ENCODE results near the gene LTF. TPM values are rescaled to one million over a fixed set of nuclear protein-coding genes. Genes with fewer than 3 reads are reported as not detected.
"Not testable (repeated sequence)": the region's sequence is repeated elsewhere in the genome, so short reads cannot be mapped to it uniquely, and the experiment has no call there.

LTF gene
- total RNA-seq, 4 donors from 2014 or later, result 0.14 to 3.3 TPM; not detected in 2

DNA sequence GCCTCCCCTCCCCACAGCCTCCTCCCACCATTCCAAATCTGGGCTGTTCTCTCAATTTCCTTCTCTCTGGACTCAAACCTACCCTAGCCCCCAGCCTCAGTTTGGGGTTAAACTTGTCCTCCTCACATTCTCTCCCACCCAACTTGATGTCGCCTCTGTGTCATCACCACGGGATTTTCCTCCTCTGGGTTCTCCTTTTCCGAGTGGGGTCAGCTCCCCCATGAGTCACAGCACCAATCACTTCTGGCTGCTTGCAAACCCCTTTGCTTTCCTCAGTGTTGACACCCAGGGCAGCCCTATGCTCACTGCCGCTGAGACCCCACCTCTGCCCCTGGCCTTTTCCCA is 58.3 kb downstream of the LTF start:
- intact Hi-C loops (cut with DNase I; ENCODE audit: low total_unique reads), result no loop called here
- TF ChIP-seq, protein P1, sequence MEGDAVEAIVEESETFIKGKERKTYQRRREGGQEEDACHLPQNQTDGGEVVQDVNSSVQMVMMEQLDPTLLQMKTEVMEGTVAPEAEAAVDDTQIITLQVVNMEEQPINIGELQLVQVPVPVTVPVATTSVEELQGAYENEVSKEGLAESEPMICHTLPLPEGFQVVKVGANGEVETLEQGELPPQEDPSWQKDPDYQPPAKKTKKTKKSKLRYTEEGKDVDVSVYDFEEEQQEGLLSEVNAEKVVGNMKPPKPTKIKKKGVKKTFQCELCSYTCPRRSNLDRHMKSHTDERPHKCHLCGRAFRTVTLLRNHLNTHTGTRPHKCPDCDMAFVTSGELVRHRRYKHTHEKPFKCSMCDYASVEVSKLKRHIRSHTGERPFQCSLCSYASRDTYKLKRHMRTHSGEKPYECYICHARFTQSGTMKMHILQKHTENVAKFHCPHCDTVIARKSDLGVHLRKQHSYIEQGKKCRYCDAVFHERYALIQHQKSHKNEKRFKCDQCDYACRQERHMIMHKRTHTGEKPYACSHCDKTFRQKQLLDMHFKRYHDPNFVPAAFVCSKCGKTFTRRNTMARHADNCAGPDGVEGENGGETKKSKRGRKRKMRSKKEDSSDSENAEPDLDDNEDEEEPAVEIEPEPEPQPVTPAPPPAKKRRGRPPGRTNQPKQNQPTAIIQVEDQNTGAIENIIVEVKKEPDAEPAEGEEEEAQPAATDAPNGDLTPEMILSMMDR (IDR thresholded peaks at IDR 0.05), result no peak
- no peak for TF ChIP-seq POLR2AphosphoS5 (IDR thresholded peaks at IDR 0.05)
- TF ChIP-seq POLR2A (IDR thresholded peaks at IDR 0.05), result no peak
- TF ChIP-seq EP300 (IDR thresholded peaks at IDR 0.05; ENCODE audit: low read depth), result no peak
- peaks cover 0 to 46% (median 20%) of the 10 kb centered on the region in 4 donors for H3K4me1 ChIP-seq
- H3K9me3 ChIP-seq, result no peaks in the 10 kb centered on the region
- no peak for DNase-seq
- 70 to 82% methylated on average over 4 of the region's 4 CpGs for WGBS, 2 donors (ENCODE audit: low coverage in 1 of 2)
- peak overlapping the region; percentile 82 to 95 (median 88) for H3K27ac ChIP-seq
- H3K36me3 ChIP-seq, result no peaks in the 10 kb centered on the region
- in situ Hi-C loops (cut with MboI; ENCODE audit: low pct_ligation_motif_present in 1 of 4, low pct_unique_long_range_greater_than_20kb in 1 of 4, low sequenced_read_pairs in 3 of 4), result no loop called here
- peak overlapping the region in 1 of 4 donors; percentile 51 for H3K4me3 ChIP-seq
- H3K27me3 ChIP-seq, result no peaks in the 10 kb centered on the region

DNA sequence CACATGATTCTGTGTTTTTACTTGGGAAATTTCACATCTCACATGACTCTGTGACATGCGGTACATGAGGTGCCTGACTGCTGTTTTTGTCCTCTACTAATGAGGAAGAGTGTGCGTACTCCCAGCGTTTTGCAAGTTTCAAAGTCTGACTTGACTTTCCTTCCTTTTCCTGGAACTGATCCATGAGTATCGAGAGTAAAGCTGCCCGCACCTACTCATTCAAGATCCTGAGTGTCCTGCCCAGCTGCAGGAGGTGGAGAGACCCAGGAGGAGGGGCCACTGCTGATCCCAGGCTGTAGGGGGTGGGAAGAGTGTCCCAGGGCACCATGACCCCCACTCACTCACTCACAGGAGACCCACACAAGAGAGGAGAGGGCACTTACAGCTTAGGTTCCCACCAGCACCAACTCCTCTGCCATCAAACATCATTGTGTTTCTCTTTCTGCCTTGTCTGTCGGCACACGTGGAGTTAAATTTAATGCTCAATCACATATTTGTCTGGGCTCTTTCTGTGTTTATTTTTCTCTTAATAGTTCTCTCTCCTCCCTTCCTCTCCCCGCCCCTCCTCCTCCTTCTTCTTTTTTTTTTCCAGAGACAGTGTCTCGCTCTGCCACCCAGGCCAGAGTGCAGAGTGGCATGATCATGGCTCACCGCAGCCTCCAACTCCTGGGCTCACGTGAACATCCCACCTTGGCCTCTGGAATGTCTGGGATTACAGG is 59.2 kb downstream of the LTF start:
- DNase-seq, result peak; percentile 73
- 27 to 33% methylated on average over 7 to 11 of the region's 11 CpGs for WGBS, 2 donors (ENCODE audit: low coverage in 1 of 2)
- Histone ChIP-seq H3K36me3 (no peaks in the 10 kb centered on the region), H3K4me3 (peak overlapping the region in 1 of 4 donors; percentile 51), H3K4me1 (peaks cover 0 to 46% (median 20%) of the 10 kb centered on the region in 4 donors), H3K27ac (peak overlapping the region; percentile 82 to 95 (median 88)), H3K27me3 (no peaks in the 10 kb centered on the region), H3K9me3 (no peaks in the 10 kb centered on the region)
- TF ChIP-seq, protein P1 (IDR thresholded peaks at IDR 0.05), result no peak
- no peak for TF ChIP-seq EP300 (IDR thresholded peaks at IDR 0.05; ENCODE audit: low read depth)
- TF ChIP-seq POLR2AphosphoS5 (IDR thresholded peaks at IDR 0.05), result peak; percentile 50 to 80 (median 52)
- peak; percentile 38 for TF ChIP-seq POLR2A (IDR thresholded peaks at IDR 0.05)
- in situ Hi-C loops (cut with MboI; ENCODE audit: low pct_ligation_motif_present in 1 of 4, low pct_unique_long_range_greater_than_20kb in 1 of 4, low sequenced_read_pairs in 3 of 4) (no loop called here), intact Hi-C loops (cut with DNase I; ENCODE audit: low total_unique reads) (no loop called here)

DNA sequence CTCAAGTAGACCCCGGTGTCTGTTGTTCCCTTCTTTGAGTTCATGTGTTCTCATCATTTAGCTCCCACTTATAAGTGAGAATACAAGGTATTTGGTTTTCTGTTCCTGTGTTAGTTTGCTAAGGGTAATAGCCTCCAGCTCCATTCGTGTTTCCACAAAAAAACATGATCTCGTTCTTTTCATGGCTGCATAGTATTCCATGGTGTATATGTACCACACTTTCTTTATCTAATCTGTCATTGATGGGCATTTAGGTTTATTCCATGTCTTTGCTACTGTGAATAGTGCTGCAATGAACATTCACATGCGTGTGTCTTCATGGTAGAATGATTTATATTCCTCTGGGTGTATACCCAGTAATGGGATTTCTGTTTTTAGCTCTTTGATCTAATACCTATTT is 61.8 kb downstream of the LTF start:
- in situ Hi-C loops (cut with MboI; ENCODE audit: low pct_ligation_motif_present in 1 of 4, low pct_unique_long_range_greater_than_20kb in 1 of 4, low sequenced_read_pairs in 3 of 4); H3K27ac ChIP-seq; H3K36me3 ChIP-seq; intact Hi-C loops (cut with DNase I; ENCODE audit: low total_unique reads); DNase-seq; H3K27me3 ChIP-seq; H3K9me3 ChIP-seq; H3K4me3 ChIP-seq: not testable (repeated sequence)
- H3K4me1 ChIP-seq, result peaks cover 0 to 34% (median 19%) of the 10 kb centered on the region in 4 donors
- 95% methylated on average over 4 of the region's 4 CpGs for WGBS, 2 donors (ENCODE audit: low coverage in 1 of 2)

DNA sequence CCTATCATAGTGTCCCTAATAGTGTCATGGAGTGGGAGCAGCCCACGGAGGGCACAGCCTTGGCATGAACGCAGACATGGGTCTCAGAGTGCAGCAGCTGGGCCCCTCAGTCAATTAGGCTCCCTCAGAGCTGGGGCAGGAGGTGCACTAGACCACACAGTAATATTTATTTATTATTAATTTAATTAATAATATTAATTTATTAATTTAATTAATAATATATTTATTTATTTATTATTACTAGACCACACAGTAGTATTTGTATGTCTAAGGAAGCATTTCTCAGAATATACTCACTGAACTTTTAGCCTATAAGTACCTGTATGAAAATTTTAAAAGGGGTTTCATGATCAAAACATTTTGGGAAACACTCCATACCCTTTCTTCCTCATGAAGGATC is 63.1 kb downstream of the LTF start:
- peaks cover 0 to 21% (median 13%) of the 10 kb centered on the region in 4 donors for H3K4me1 ChIP-seq
- DNase-seq, result no peak
- intact Hi-C loops (cut with DNase I; ENCODE audit: low total_unique reads) (no loop called here), in situ Hi-C loops (cut with MboI; ENCODE audit: low pct_ligation_motif_present in 1 of 4, low pct_unique_long_range_greater_than_20kb in 1 of 4, low sequenced_read_pairs in 3 of 4) (no loop called here)
- H3K4me3 ChIP-seq, result no peak overlapping the region
- no peaks in the 10 kb centered on the region for H3K36me3 ChIP-seq
- TF ChIP-seq POLR2A (IDR thresholded peaks at IDR 0.05), result no peak
- TF ChIP-seq, protein P1 (IDR thresholded peaks at IDR 0.05), result no peak
- TF ChIP-seq EP300 (IDR thresholded peaks at IDR 0.05; ENCODE audit: low read depth), result no peak
- TF ChIP-seq POLR2AphosphoS5 (IDR thresholded peaks at IDR 0.05), result no peak
- H3K27ac ChIP-seq, result no peak overlapping the region
- H3K27me3 ChIP-seq, result no peaks in the 10 kb centered on the region
- WGBS, 2 donors (ENCODE audit: low coverage in 1 of 2), result 100% methylated on average over 1 to 2 of the region's 2 CpGs
- no peaks in the 10 kb centered on the region for H3K9me3 ChIP-seq

DNA sequence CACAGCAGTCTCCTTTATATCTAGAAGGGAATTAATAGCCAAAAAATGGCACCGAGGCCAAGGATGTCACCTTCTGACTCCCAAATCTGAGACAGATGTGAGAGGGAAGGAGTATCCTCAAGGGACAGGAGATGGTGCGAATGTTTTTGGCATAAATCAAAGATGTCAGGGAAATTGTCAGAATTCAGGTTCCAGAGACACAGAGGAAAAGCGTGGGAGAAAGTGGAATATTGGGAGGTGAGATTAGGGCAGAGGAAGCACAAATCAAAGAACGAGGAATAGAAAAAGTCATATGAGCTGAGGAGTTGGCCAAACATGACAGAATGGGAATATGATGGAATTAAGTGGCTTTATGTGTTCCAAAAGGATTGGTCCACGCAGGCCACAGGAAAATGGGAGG is 63.9 kb downstream of the LTF start:
- no peak overlapping the region for H3K27ac ChIP-seq
- WGBS, 2 donors (ENCODE audit: low coverage in 1 of 2), result 92 to 95% methylated on average over 5 of the region's 5 CpGs
- TF ChIP-seq, protein P1 (IDR thresholded peaks at IDR 0.05), result no peak
- no peak for TF ChIP-seq POLR2A (IDR thresholded peaks at IDR 0.05)
- no peak for TF ChIP-seq POLR2AphosphoS5 (IDR thresholded peaks at IDR 0.05)
- no peak for TF ChIP-seq EP300 (IDR thresholded peaks at IDR 0.05; ENCODE audit: low read depth)
- H3K4me3 ChIP-seq, result no peak overlapping the region
- H3K4me1 ChIP-seq, result peaks cover 0 to 14% (median 6%) of the 10 kb centered on the region in 4 donors
- intact Hi-C loops (cut with DNase I; ENCODE audit: low total_unique reads) (no loop called here), in situ Hi-C loops (cut with MboI; ENCODE audit: low pct_ligation_motif_present in 1 of 4, low pct_unique_long_range_greater_than_20kb in 1 of 4, low sequenced_read_pairs in 3 of 4) (no loop called here)
- H3K36me3 ChIP-seq, result no peaks in the 10 kb centered on the region
- no peaks in the 10 kb centered on the region for H3K27me3 ChIP-seq
- no peak for DNase-seq
- no peaks in the 10 kb centered on the region for H3K9me3 ChIP-seq
